Thyroid gland (tissue), 4 donors: ENCODE measurements around the gene PCK2. TPM values are rescaled to one million over a fixed set of nuclear protein-coding genes. Genes with fewer than 3 reads are reported as not detected.

Experiments used
- DNase-seq, 2 donors: peaks; one replicate each; pipeline ENCODE4 v3.0.0-alpha.2; 2019
- H3K27ac ChIP-seq, 3 donors: fragments of 200-600 bp; sonication (generic); 1 replicate in 2 of 3; 2 replicates in 1 of 3; pipeline ENCODE4 v1.5.1; 2016 to 2019; ENCODE audit warnings: mild to moderate bottlenecking in 1 of 3, moderate library complexity in 1 of 3
- H3K27me3 ChIP-seq: fragments of 200-600 bp; sonication (generic); one replicate; pipeline ENCODE4 v1.5.1; 2019
- H3K36me3 ChIP-seq, 2 donors: fragments of 200-600 bp; sonication (generic); one replicate each; pipeline ENCODE4 v1.5.1; 2016 to 2019
- H3K4me1 ChIP-seq, 2 donors: fragments of 200-600 bp; sonication (generic); one replicate each; pipeline ENCODE4 v1.5.1; 2017 to 2019
- H3K4me3 ChIP-seq, 3 donors: fragments of 200-600 bp; sonication (generic); replicated peaks in 1 of 3; 1 replicate in 2 of 3; 2 replicates in 1 of 3; pipeline ENCODE4 v1.5.1; 2016; ENCODE audit warnings: mild to moderate bottlenecking in 1 of 3
- H3K9me3 ChIP-seq: fragments of 200-600 bp; sonication (generic); one replicate; pipeline ENCODE4 v1.5.1; 2017
- CTCF ChIP-seq, 6 experiments: fragments of 200-600 bp in 3 of 6; fragments of 450-650 bp in 3 of 6; sonication (generic) in 3 of 6; IDR thresholded peaks; one replicate each; pipeline ENCODE4 v1.5.1; 2016 to 2019; ENCODE audit warnings: antibody characterized with exemption in 6 of 6, mild to moderate bottlenecking in 2 of 6, inconsistent platforms in 1 of 6, moderate library complexity in 1 of 6
- POLR2A ChIP-seq, 2 donors: fragments of 450-650 bp; IDR thresholded peaks; one replicate each; pipeline ENCODE4 v1.6.1; 2017; ENCODE audit warnings: antibody characterized with exemption in 2 of 2, mild to moderate bottlenecking in 2 of 2, moderate library complexity in 1 of 2
- WGBS, 2 donors: methylation state at CpG; one replicate each; pipeline ENCODE4 v1.1.5; 2017; 5-methylcytosine and 5-hydroxymethylcytosine counted together
- intact Hi-C: fragments of 100-400 bp; cut with DNase I; formaldehyde crosslinking; loops from one replicate; pipeline ENCODE4 v1.15.1; 2023
- total RNA-seq, 4 donors: library from RNA; depleted of rRNA; stranded (reverse); fragments of >200 nt; gene quantifications; one replicate each; pipeline ENCODE4 v1.2.3, GENCODE V29; 2016

PCK2 gene
- total RNA-seq, 4 donors from 2014 or later, result 29.8 to 47.4 (median 39.3) TPM

DNA sequence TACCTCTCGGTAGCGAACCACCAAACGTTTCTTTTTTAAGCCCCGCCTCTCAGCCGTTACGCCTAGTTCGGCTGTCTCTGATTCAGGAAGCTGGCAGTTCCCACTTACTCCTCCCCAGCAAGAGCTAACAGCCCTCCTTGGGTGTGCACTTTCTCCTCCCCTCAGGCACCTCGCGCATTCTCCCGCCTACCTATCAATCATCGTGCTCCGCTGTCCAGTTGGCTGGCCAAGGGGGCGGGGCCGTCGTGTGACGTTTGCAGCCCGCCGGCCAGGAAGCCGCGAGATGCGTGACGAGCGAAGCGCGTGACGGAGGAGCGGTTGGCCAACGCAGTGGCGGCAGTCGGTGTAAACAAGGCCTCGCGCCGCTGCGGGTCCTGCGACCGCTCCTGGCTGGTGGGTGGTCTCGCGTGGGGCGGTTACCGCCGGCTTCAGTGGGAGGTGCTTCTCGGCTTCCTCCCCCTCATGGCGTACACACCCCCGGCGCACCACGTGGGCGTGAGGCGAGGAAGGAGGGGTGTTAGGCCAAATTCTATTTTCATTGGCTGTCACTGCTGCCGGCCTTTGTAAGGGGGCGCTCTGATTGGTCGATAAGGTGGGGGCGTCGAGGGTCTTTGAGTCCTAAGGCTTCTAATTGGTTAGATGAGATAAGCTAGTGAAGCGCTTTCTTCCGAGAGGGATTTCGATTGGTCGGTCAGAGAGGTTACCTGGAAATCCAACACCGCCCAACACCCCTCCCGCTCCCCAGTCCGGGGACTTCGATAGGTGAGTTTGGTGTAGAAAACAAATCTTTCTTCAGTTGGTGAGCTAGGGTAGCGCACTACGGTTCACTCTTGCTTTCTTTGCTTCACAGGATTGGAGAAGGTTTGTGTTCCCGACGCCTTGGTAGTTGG, 20.7 kb downstream of the PCK2 start, which contains the start of the genes DCAF11 and NRL:
Gene DCAF11 (plus strand): TSS at position 246 of the 890 bp plus-strand sequence. CDS start 818 bp downstream, outside the sequence.
Gene NRL (minus strand): TSS at position 418 of the 890 bp plus-strand sequence. CDS start 32,101 bp downstream, outside the sequence.
- peak; percentile 99 for DNase-seq
- TF ChIP-seq CTCF (IDR thresholded peaks at IDR 0.05) (no peak), POLR2A (IDR thresholded peaks at IDR 0.05) (peak; percentile 41 to 66)
- H3K9me3 ChIP-seq, result no peaks in the 10 kb centered on the region
- 0% methylated on average over 32 to 45 of the region's 65 CpGs for WGBS, 2 donors
- intact Hi-C loops, result no loop called here
- peak within 1 kb of the TSS; percentile 63 to 97 (median 90) for H3K4me3 ChIP-seq
- H3K4me1 ChIP-seq, result peaks cover 13 to 14% of the 10 kb centered on the region in 2 donors
- peak within 1 kb of the TSS; percentile 98 to 100 (median 99) for H3K27ac ChIP-seq
- H3K27me3 ChIP-seq, result no peaks in the 10 kb centered on the region
- peaks cover 16 to 25% of the 10 kb centered on the region in 2 donors for H3K36me3 ChIP-seq

- Histone ChIP-seq H3K4me1 (peaks cover 13 to 14% of the 10 kb centered on the region in 2 donors), H3K27me3 (no peaks in the 10 kb centered on the region), H3K9me3 (no peaks in the 10 kb centered on the region), H3K27ac (peak overlapping the region; percentile 11 to 100 (median 98)), H3K36me3 (peaks cover 24 to 31% of the 10 kb centered on the region in 2 donors), H3K4me3 (peak overlapping the region; percentile 60 to 82 (median 63))
- intact Hi-C loops, result no loop called here
- no peak for DNase-seq
- TF ChIP-seq CTCF (IDR thresholded peaks at IDR 0.05), result no peak
- TF ChIP-seq POLR2A (IDR thresholded peaks at IDR 0.05), result no peak
- WGBS, 2 donors, result 3% methylated on average over 10 to 14 of the region's 14 CpGs
Observed at GRCh38 chr14:24115422-24116127, 21.5 kb downstream of the PCK2 start.

DNA sequence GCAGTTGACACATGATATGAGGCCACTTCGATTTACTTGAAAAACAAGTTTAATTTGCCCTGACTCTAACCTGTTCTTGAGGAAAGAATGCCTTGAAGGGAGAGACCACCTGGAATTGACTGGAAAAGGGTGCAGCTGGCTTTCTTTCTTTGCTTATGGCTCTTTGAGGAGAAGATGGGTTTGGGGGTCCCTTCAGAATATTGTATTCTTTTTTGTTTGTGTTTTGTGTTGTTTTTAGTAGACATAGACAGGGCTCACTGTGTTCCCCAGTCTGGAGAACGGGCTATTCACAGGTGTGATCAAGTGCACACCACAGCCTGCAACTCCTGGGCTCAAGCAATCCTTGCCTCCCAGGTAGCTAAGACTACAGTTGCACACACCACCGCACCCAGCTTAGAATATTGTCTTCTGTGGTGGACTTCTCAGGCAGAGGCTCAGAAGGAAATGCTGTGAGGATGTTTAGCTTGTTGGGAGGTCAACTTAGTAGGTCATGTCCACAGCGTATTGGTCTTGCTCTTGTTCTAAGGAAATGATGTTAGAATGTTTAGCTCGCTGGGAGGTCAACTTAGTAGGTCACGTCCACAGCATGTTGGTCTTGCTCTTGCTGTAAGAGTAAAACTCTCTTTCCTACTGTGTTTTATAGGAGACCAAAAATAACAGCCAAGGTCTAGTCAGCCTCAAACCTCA, 22.2 kb downstream of the PCK2 start:
- Histone ChIP-seq H3K4me1 (peaks cover 13 to 14% of the 10 kb centered on the region in 2 donors), H3K36me3 (peaks cover 31 to 38% of the 10 kb centered on the region in 2 donors), H3K27me3 (no peaks in the 10 kb centered on the region), H3K9me3 (no peaks in the 10 kb centered on the region), H3K4me3 (peak overlapping the region in 2 of 3 donors; percentile 60 to 63), H3K27ac (no peak overlapping the region)
- no peak for DNase-seq
- intact Hi-C loops, result no loop called here
- TF ChIP-seq CTCF (IDR thresholded peaks at IDR 0.05) (no peak), POLR2A (IDR thresholded peaks at IDR 0.05) (no peak)
- WGBS, 2 donors, result 58 to 76% methylated on average over 6 of the region's 6 CpGs

DNA sequence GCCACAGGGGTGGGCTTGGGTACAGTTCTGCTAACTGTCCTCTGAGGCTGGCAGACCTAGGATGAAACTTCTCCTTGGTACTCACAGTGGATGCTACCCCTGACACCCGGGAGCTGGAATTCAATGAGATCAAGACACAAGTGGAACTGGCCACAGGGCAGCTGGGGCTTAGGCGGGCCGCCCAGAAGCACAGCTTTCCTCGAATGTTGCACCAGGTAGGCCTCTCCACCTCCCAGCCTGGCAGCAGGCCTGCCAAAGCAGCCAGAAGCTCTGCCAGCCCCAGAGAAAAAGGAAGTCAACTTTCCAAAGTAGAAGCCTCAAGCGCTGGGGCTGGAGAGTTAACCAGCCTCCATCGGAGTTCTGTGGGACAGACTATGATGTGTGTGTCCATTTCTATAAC, 23.1 kb downstream of the PCK2 start:
- intact Hi-C loops, result no loop called here
- Histone ChIP-seq H3K36me3 (peaks cover 40 to 47% of the 10 kb centered on the region in 2 donors), H3K27me3 (no peaks in the 10 kb centered on the region), H3K4me1 (peaks cover 13 to 14% of the 10 kb centered on the region in 2 donors), H3K9me3 (no peaks in the 10 kb centered on the region), H3K4me3 (no peak overlapping the region), H3K27ac (no peak overlapping the region)
- DNase-seq, result no peak
- TF ChIP-seq POLR2A (IDR thresholded peaks at IDR 0.05) (no peak), CTCF (IDR thresholded peaks at IDR 0.05) (no peak)
- WGBS, 2 donors, result 90% methylated on average over 6 of the region's 6 CpGs
